ENCODE results near the gene DNAJC15.

DNA sequence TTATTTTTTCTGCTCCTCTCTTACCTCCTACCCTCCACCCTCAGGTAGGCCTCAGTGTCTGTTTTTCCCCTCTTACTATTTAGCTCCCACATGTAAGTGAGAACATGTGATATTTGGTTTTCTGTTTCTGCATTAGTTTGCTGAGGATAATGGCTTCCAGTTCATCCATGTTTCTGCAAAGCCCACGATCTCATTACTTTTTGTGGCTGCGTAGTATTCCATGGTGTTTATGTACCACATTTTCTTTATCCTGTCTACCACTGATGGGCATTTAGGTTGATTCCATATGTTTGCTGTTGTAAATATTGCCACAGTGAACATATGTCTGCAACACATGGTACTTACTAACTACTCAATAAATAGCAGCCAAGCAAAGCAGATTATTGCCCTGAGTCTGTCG, 56.8 kb downstream of the DNAJC15 start:
- TF ChIP-seq, protein P1, sequence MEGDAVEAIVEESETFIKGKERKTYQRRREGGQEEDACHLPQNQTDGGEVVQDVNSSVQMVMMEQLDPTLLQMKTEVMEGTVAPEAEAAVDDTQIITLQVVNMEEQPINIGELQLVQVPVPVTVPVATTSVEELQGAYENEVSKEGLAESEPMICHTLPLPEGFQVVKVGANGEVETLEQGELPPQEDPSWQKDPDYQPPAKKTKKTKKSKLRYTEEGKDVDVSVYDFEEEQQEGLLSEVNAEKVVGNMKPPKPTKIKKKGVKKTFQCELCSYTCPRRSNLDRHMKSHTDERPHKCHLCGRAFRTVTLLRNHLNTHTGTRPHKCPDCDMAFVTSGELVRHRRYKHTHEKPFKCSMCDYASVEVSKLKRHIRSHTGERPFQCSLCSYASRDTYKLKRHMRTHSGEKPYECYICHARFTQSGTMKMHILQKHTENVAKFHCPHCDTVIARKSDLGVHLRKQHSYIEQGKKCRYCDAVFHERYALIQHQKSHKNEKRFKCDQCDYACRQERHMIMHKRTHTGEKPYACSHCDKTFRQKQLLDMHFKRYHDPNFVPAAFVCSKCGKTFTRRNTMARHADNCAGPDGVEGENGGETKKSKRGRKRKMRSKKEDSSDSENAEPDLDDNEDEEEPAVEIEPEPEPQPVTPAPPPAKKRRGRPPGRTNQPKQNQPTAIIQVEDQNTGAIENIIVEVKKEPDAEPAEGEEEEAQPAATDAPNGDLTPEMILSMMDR (conservative IDR thresholded peaks at IDR 0.05; ENCODE audit: low read depth, low read length), result no peak
- no peak for TF ChIP-seq EZH2phosphoT487 (IDR thresholded peaks at IDR 0.05; ENCODE audit: borderline replicate concordance, low read length)
